Tibial artery (tissue), 4 donors: ENCODE results near the gene CNNM3.
A peak's percentile ranks its signal among the peaks of the same experiment; 100 is the strongest.

Source experiments
- DNase-seq, 2 donors: peaks; one replicate each; pipeline ENCODE4 v3.0.0-alpha.2; 2019
- H3K27ac ChIP-seq, 2 donors: fragments of 200-600 bp; sonication (generic) in 1 of 2; 1 replicate in 1 of 2; 2 replicates in 1 of 2; pipeline ENCODE4 v1.5.1; 2018 to 2019; ENCODE audit warnings: mild to moderate bottlenecking in 1 of 2
- H3K27me3 ChIP-seq, 2 donors: fragments of 200-600 bp; sonication (generic) in 1 of 2; one replicate each; pipeline versions ENCODE4 v1.5.1 to v1.6.0; 2016 to 2019
- H3K36me3 ChIP-seq, 3 donors: fragments of 200-600 bp; sonication (generic) in 2 of 3; one replicate each; pipeline ENCODE4 v1.5.1; 2016 to 2019; ENCODE audit warnings: mild to moderate bottlenecking in 2 of 3
- H3K4me1 ChIP-seq, 4 donors: fragments of 200-600 bp; sonication (generic) in 2 of 4; 1 replicate in 3 of 4; 2 replicates in 1 of 4; pipeline ENCODE4 v1.5.1; 2016 to 2019
- H3K4me3 ChIP-seq, 2 donors: fragments of 200-600 bp; sonication (generic) in 1 of 2; 1 replicate in 1 of 2; 2 replicates in 1 of 2; pipeline ENCODE4 v1.5.1; 2018 to 2019; ENCODE audit warnings: mild to moderate bottlenecking in 2 of 2
- H3K9me3 ChIP-seq, 3 donors: fragments of 200-600 bp; sonication (generic) in 1 of 3; one replicate each; pipeline ENCODE4 v1.5.1; 2016 to 2019
- CTCF ChIP-seq, 2 experiments: fragments of 200-600 bp in 1 of 2; fragments of 450-650 bp in 1 of 2; IDR thresholded peaks; one replicate each; pipeline ENCODE4 v1.5.1; 2017 to 2019; ENCODE audit warnings: antibody characterized with exemption in 2 of 2, mild to moderate bottlenecking in 1 of 2, moderate library complexity in 1 of 2
- intact Hi-C: fragments of 100-400 bp; cut with DNase I; formaldehyde crosslinking; loops from one replicate; pipeline ENCODE4 v1.15.0; 2023; ENCODE audit warnings: low total_unique reads

Gene CNNM3

GRCh38 chr2:96808176-96808837 is 7.8 kb upstream of the CNNM3 start:
- no peak for DNase-seq
- H3K27me3 ChIP-seq: no peaks in the 10 kb centered on the region
- TF ChIP-seq CTCF (IDR thresholded peaks at IDR 0.05): no peak
- intact Hi-C loops: no loop called here
- peaks cover 0 to 9% (median 4%) of the 10 kb centered on the region in 4 donors for H3K4me1 ChIP-seq
- H3K27ac ChIP-seq: no peak overlapping the region
- H3K4me3 ChIP-seq: no peak overlapping the region
- H3K36me3 ChIP-seq: peaks cover 0 to 50% (median 16%) of the 10 kb centered on the region in 3 donors
- no peaks in the 10 kb centered on the region for H3K9me3 ChIP-seq

GRCh38 chr2:96809216-96809882 is 6.7 kb upstream of the CNNM3 start:
- H3K36me3 ChIP-seq: peaks cover 0 to 42% (median 16%) of the 10 kb centered on the region in 3 donors
- no peaks in the 10 kb centered on the region for H3K27me3 ChIP-seq
- no peak overlapping the region for H3K4me3 ChIP-seq
- peaks cover 0 to 9% (median 4%) of the 10 kb centered on the region in 4 donors for H3K4me1 ChIP-seq
- no peaks in the 10 kb centered on the region for H3K9me3 ChIP-seq
- DNase-seq: no peak
- no peak overlapping the region for H3K27ac ChIP-seq
- TF ChIP-seq CTCF (IDR thresholded peaks at IDR 0.05): no peak
- intact Hi-C loops: no loop called here

GRCh38 chr2:96809951-96810782 is 5.9 kb upstream of the CNNM3 start:
- no peak for TF ChIP-seq CTCF (IDR thresholded peaks at IDR 0.05)
- Histone ChIP-seq H3K9me3 (no peaks in the 10 kb centered on the region), H3K4me3 (no peak overlapping the region), H3K36me3 (peaks cover 0 to 38% (median 16%) of the 10 kb centered on the region in 3 donors), H3K4me1 (peaks cover 0 to 12% (median 6%) of the 10 kb centered on the region in 4 donors), H3K27me3 (no peaks in the 10 kb centered on the region), H3K27ac (no peak overlapping the region)
- DNase-seq: no peak
- intact Hi-C loops: no loop called here

- Histone ChIP-seq H3K9me3 (no peaks in the 10 kb centered on the region), H3K4me1 (peaks cover 0 to 14% (median 7%) of the 10 kb centered on the region in 4 donors), H3K36me3 (peaks cover 0 to 38% (median 16%) of the 10 kb centered on the region in 3 donors), H3K27me3 (no peaks in the 10 kb centered on the region), H3K27ac (no peak overlapping the region), H3K4me3 (no peak overlapping the region)
- intact Hi-C loops: no loop called here
- no peak for TF ChIP-seq CTCF (IDR thresholded peaks at IDR 0.05)
- DNase-seq: no peak
Measured at GRCh38 chr2:96810783-96811192, 5.3 kb upstream of the CNNM3 start.

- Histone ChIP-seq H3K4me3 (no peak overlapping the region), H3K4me1 (peaks cover 0 to 14% (median 7%) of the 10 kb centered on the region in 4 donors), H3K9me3 (no peaks in the 10 kb centered on the region), H3K36me3 (peaks cover 0 to 38% (median 16%) of the 10 kb centered on the region in 3 donors), H3K27me3 (no peaks in the 10 kb centered on the region), H3K27ac (peak overlapping the region in 1 of 2 donors; percentile 9)
- no peak for TF ChIP-seq CTCF (IDR thresholded peaks at IDR 0.05)
- intact Hi-C loops: no loop called here
- no peak for DNase-seq
Measured at GRCh38 chr2:96811917-96812316, 4.2 kb upstream of the CNNM3 start.
